HCT116 (cell line): ENCODE data around the gene EXOC6B.
A peak's percentile ranks its signal among the peaks of the same experiment; 100 is the strongest.

Experiments
- CEBPB ChIP-seq: IDR thresholded peaks from 2 replicates; pipeline ENCODE4 v1.6.1; 2012; ENCODE audit warnings: low read depth
- CTCF ChIP-seq, 3 experiments: fragments of 200-600 bp in 1 of 3; sonication (generic) in 1 of 3; IDR thresholded peaks in 2 of 3; conservative IDR thresholded peaks in 1 of 3; 2 replicates each; pipeline ENCODE4 v1.5.1; 2012 to 2017; ENCODE audit warnings: low read depth in 2 of 3, low read length in 2 of 3, antibody characterized with exemption in 1 of 3, borderline replicate concordance in 1 of 3, control low read depth in 1 of 3, mild to moderate bottlenecking in 1 of 3, mixed read lengths in 1 of 3, mixed run types in 1 of 3, moderate library complexity in 1 of 3; ENCODE audit not compliant: insufficient read depth in 1 of 3
- EZH2 ChIP-seq: fragments of 200-600 bp; sonication (generic); IDR thresholded peaks from 2 replicates; pipeline ENCODE4 v1.6.1; 2017; ENCODE audit warnings: antibody characterized with exemption, mixed run types
- MAX ChIP-seq: IDR thresholded peaks from 2 replicates; pipeline ENCODE4 v1.6.1; 2012
- POLR2A ChIP-seq: IDR thresholded peaks from 2 replicates; pipeline ENCODE4 v1.7.0; 2011; ENCODE audit warnings: borderline replicate concordance; ENCODE audit not compliant: insufficient read depth, insufficient read length; ENCODE audit errors: extremely low read depth
- POLR2AphosphoS5 ChIP-seq: IDR thresholded peaks from 2 replicates; pipeline ENCODE4 v1.6.1; 2011; ENCODE audit warnings: mild to moderate bottlenecking, low read depth, low read length, moderate library complexity
- RAD21 ChIP-seq: IDR thresholded peaks from 2 replicates; pipeline ENCODE4 v1.6.1; 2012; ENCODE audit warnings: low read depth, mild to moderate bottlenecking
- TF ChIP-seq, protein P1 (sequence below): IDR thresholded peaks from 2 replicates; pipeline ENCODE4 v1.6.1; 2011; ENCODE audit warnings: mild to moderate bottlenecking, low read length, moderate library complexity; ENCODE audit not compliant: insufficient replicate concordance; ENCODE audit errors: extremely low read depth

DNA sequence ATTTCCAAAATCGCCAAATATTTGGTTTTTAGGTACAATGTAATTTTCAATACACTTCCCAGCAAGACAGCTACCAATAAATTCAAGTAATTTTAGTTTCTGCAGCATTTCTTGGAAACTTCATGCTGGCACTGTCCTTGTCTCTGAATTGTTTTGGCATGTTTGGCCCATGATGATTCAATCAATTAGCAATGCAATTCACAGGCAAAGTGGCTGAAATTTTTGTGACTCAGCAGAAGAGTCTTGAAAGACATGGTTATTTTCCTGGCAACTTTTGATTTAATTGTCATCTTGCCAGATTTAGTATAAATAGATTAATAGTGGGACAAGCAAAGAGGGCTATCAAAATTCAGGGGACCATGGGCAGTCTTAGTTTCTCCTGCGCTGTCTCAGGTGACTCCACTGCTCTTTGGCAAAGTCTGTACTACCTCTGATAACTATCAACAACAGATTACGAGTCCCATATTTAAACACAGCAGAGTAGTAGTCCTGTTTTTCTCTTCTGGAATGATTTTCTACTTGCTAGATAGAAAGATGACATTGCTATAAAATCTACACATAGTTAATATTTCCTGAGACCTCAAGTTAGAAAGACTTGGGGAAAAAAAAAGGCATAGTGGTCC is 589.3 kb downstream of the EXOC6B start:
- no peak for TF ChIP-seq POLR2A
- no peak for TF ChIP-seq EZH2
- TF ChIP-seq CTCF (IDR thresholded peaks at IDR 0.05 in 2 of 3, conservative IDR thresholded peaks at IDR 0.05 in 1 of 3; ENCODE audit: borderline replicate concordance in 1 of 3, insufficient read depth in 1 of 3, low read depth in 2 of 3, low read length in 2 of 3): no peak
- no peak for TF ChIP-seq RAD21
- no peak for TF ChIP-seq MAX
- no peak for TF ChIP-seq POLR2AphosphoS5
- TF ChIP-seq CEBPB: peak; percentile 74
- TF ChIP-seq, protein P1, sequence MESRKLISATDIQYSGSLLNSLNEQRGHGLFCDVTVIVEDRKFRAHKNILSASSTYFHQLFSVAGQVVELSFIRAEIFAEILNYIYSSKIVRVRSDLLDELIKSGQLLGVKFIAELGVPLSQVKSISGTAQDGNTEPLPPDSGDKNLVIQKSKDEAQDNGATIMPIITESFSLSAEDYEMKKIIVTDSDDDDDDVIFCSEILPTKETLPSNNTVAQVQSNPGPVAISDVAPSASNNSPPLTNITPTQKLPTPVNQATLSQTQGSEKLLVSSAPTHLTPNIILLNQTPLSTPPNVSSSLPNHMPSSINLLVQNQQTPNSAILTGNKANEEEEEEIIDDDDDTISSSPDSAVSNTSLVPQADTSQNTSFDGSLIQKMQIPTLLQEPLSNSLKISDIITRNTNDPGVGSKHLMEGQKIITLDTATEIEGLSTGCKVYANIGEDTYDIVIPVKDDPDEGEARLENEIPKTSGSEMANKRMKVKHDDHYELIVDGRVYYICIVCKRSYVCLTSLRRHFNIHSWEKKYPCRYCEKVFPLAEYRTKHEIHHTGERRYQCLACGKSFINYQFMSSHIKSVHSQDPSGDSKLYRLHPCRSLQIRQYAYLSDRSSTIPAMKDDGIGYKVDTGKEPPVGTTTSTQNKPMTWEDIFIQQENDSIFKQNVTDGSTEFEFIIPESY: no peak
